ENCODE measurements around the gene CD6.

DNA sequence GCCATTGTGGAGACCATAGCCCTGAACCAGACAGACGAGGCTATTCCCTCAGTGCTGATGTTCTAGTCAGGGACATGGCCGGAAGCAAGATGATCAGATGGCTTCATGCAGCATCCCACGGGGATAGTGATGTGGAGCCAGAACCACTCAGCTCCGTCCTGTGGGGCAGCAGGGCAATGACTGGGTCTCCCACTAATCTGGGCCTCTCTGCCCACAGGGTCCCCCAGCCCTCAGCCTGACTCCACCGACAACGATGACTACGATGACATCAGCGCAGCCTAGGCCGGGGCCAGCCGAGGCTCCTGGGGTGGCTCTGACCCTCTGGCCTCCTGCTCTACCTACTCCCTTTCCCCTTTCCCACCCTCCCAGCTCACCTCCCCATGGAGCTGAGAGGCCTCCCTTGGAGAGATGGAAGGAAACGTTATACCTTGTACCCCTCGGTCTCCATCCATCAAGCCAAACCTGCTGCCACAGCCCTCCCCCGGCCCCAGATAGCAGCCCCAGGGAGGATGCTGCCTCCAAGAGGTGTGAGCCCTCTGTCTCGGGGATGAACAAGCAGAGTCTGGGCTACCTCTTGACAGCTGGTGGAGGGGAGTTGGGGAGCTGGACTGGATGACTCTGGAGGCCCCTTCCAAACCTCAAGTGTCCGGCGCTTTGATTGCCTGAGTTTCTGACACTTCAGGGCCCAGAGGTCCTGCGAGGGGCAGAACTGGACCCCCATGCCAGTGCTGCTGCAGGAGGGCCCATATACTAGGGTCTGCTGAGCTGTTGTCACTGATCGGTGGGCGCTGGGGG lies 47.8 kb downstream of the CD6 start:
- TF ChIP-seq, protein P1, sequence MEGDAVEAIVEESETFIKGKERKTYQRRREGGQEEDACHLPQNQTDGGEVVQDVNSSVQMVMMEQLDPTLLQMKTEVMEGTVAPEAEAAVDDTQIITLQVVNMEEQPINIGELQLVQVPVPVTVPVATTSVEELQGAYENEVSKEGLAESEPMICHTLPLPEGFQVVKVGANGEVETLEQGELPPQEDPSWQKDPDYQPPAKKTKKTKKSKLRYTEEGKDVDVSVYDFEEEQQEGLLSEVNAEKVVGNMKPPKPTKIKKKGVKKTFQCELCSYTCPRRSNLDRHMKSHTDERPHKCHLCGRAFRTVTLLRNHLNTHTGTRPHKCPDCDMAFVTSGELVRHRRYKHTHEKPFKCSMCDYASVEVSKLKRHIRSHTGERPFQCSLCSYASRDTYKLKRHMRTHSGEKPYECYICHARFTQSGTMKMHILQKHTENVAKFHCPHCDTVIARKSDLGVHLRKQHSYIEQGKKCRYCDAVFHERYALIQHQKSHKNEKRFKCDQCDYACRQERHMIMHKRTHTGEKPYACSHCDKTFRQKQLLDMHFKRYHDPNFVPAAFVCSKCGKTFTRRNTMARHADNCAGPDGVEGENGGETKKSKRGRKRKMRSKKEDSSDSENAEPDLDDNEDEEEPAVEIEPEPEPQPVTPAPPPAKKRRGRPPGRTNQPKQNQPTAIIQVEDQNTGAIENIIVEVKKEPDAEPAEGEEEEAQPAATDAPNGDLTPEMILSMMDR (IDR thresholded peaks at IDR 0.05; ENCODE audit: low read depth, low read length) = no peak
- TF ChIP-seq POLR2A (IDR thresholded peaks at IDR 0.05; ENCODE audit: extremely low read depth, insufficient read length) = no peak
